GM12878 (cell line): ENCODE data around the gene FBXO17. TPM values are rescaled to one million over a fixed set of nuclear protein-coding genes. Genes with fewer than 3 reads are reported as not detected.

Source experiments
- ATAC-seq: fragments of 200-7000 bp; cut with Tn5 transposase; 3 replicates; pipeline ENCODE4 v1.9.1; 2020; ENCODE audit warnings: mild to moderate bottlenecking, moderate library complexity
- BruUV-seq: library from RNA; stranded (reverse); fragments of 400-500 nt; replicated peaks from 2 replicates; lab custom pipeline; 2021; lab: Mats Ljungman, UMichigan
- CTCF ChIA-PET: fragments of 300-600 bp; sonication (Branson Sonifier 250); formaldehyde crosslinking; extraction: SDS; loops from one replicate; lab custom pipeline; 2021; ENCODE audit warnings: inconsistent platforms; lab: Yijun Ruan, JAX
- POLR2A ChIA-PET: fragments of 350-600 bp; formaldehyde crosslinking; extraction: SDS; loops from one replicate; lab custom pipeline; 2021; ENCODE audit warnings: inconsistent platforms; lab: Charles Lee
- RAD21 ChIA-PET: fragments of 300-600 bp; sonication (Branson Sonifier 250); formaldehyde crosslinking; loops from one replicate; lab custom pipeline; 2023; ENCODE audit warnings: antibody characterized with exemption; ENCODE audit not compliant: unreplicated experiment; lab: Charles Lee
- SMC1A ChIA-PET: fragments of 300-600 bp; sonication (Branson Sonifier 250); formaldehyde crosslinking; loops from one replicate; lab custom pipeline; 2023; ENCODE audit not compliant: unreplicated experiment, uncharacterized antibody; lab: Charles Lee
- DNase-seq: peaks from one replicate; pipeline ENCODE4 v3.0.0-alpha.2; 2011; ENCODE audit warnings: low read depth, low spot score
- FAIRE-seq: peaks from 3 replicates; lab custom pipeline; 2011; peaks lifted over from hg19 to GRCh38; lab: Jason Lieb, UNC
- H2AFZ ChIP-seq: 2 replicates; pipeline ENCODE4 v1.6.0; 2011; ENCODE audit warnings: low read depth, low read length, control low read depth; ENCODE audit not compliant: control insufficient read depth
- H3K27ac ChIP-seq: 2 replicates; pipeline ENCODE4 v1.5.1; 2011; ENCODE audit warnings: control low read depth; ENCODE audit not compliant: control insufficient read depth, insufficient read depth
- H3K27me3 ChIP-seq, 2 experiments: replicated peaks in 1 of 2; 2 replicates each; pipeline versions ENCODE4 v1.6.0 to v1.6.1; 2011; ENCODE audit warnings: low read length in 1 of 2; ENCODE audit not compliant: control insufficient read depth in 2 of 2, insufficient read depth in 2 of 2
- H3K36me3 ChIP-seq, 2 experiments: 2 replicates each; pipeline ENCODE4 v1.5.1; 2011; ENCODE audit warnings: low read length in 1 of 2; ENCODE audit not compliant: control insufficient read depth in 2 of 2, insufficient read depth in 2 of 2
- H3K4me1 ChIP-seq: 2 replicates; pipeline ENCODE4 v1.6.1; 2011; ENCODE audit warnings: mild to moderate bottlenecking, low read length, moderate library complexity, mixed read lengths; ENCODE audit not compliant: control insufficient read depth, insufficient read depth
- H3K4me2 ChIP-seq: 2 replicates; pipeline ENCODE4 v1.6.0; 2011; ENCODE audit warnings: control low read depth; ENCODE audit not compliant: control insufficient read depth, insufficient read depth
- H3K4me3 ChIP-seq: fragments of 200-600 bp; sonication (generic); 2 replicates; pipeline ENCODE4 v1.5.1; 2016
- H3K79me2 ChIP-seq: 2 replicates; pipeline ENCODE4 v1.6.0; 2011; ENCODE audit warnings: low read length; ENCODE audit not compliant: control insufficient read depth, insufficient read depth
- H3K9ac ChIP-seq: 2 replicates; pipeline ENCODE4 v1.8.0; 2011; ENCODE audit warnings: low read length, control low read depth, mixed read lengths; ENCODE audit not compliant: control insufficient read depth, insufficient read depth
- H3K9me3 ChIP-seq: replicated peaks from 3 replicates; pipeline ENCODE4 v1.5.1; 2011; ENCODE audit warnings: mild to moderate bottlenecking, low read length; ENCODE audit not compliant: control insufficient read depth, insufficient read depth
- H4K20me1 ChIP-seq: 2 replicates; pipeline ENCODE4 v1.6.0; 2011; ENCODE audit not compliant: control insufficient read depth, insufficient read depth
- ASH2L ChIP-seq: fragments of 300-600, 200-600 bp; sonication (generic); IDR thresholded peaks from 2 replicates; pipeline ENCODE4 v1.6.1; 2017; ENCODE audit warnings: low read depth, mild to moderate bottlenecking, borderline replicate concordance
- BACH1 ChIP-seq: fragments of 450-650 bp; IDR thresholded peaks from 2 replicates; pipeline ENCODE4 v1.6.1; 2017; ENCODE audit warnings: mild to moderate bottlenecking, borderline replicate concordance
- BMI1 ChIP-seq: fragments of 450-650 bp; IDR thresholded peaks from 2 replicates; pipeline ENCODE4 v1.6.1; 2016; ENCODE audit warnings: mild to moderate bottlenecking, moderate library complexity, borderline replicate concordance
- BRCA1 ChIP-seq: IDR thresholded peaks from 2 replicates; pipeline ENCODE4 v1.6.1; 2011; ENCODE audit warnings: low read depth, low read length, improper control_type of control experiment
- HDAC6 ChIP-seq: fragments of 200-600 bp; sonication (generic); IDR thresholded peaks from one replicate; pipeline ENCODE4 v1.8.0; 2017; ENCODE audit warnings: antibody characterized with exemption; ENCODE audit not compliant: unreplicated experiment
- IRF5 ChIP-seq: fragments of 450-650 bp; IDR thresholded peaks from 2 replicates; pipeline ENCODE4 v1.6.1; 2017; ENCODE audit warnings: borderline replicate concordance
- KDM1A ChIP-seq: fragments of 200-600 bp; sonication (generic); IDR thresholded peaks from 2 replicates; pipeline ENCODE4 v1.6.1; 2016; ENCODE audit warnings: borderline replicate concordance
- LARP7 ChIP-seq: fragments of 450-650 bp; IDR thresholded peaks from 2 replicates; pipeline ENCODE4 v1.6.1; 2017; ENCODE audit warnings: mild to moderate bottlenecking
- MAX ChIP-seq: IDR thresholded peaks from 2 replicates; pipeline ENCODE4 v1.6.1; 2012; ENCODE audit warnings: low read depth, low read length, improper control_type of control experiment
- POLR2AphosphoS2 ChIP-seq: IDR thresholded peaks from 2 replicates; pipeline ENCODE4 v1.6.1; 2011; ENCODE audit warnings: low read depth, mild to moderate bottlenecking, low read length, improper control_type of control experiment, moderate library complexity
- POLR2AphosphoS5 ChIP-seq: IDR thresholded peaks from 2 replicates; pipeline ENCODE4 v1.6.1; 2011; ENCODE audit warnings: mild to moderate bottlenecking, low read length, inconsistent platforms
- RAD51 ChIP-seq: fragments of 450-650 bp; IDR thresholded peaks from 2 replicates; pipeline ENCODE4 v1.6.1; 2016; ENCODE audit warnings: moderate library complexity, mild to moderate bottlenecking, inconsistent platforms
- RUNX3 ChIP-seq: IDR thresholded peaks from 2 replicates; pipeline ENCODE4 v1.6.1; 2012; ENCODE audit warnings: low read length, inconsistent platforms
- SKIL ChIP-seq: fragments of 450-650 bp; IDR thresholded peaks from 2 replicates; pipeline ENCODE4 v1.6.1; 2017; ENCODE audit warnings: mild to moderate bottlenecking, low read depth, inconsistent platforms; ENCODE audit not compliant: poor library complexity, severe bottlenecking
- SMC3 ChIP-seq: IDR thresholded peaks from 2 replicates; pipeline ENCODE4 v1.6.1; 2011; ENCODE audit warnings: low read length, improper control_type of control experiment, borderline replicate concordance
- SP1 ChIP-seq: IDR thresholded peaks from one replicate; pipeline ENCODE4 v1.6.1; 2011; ENCODE audit warnings: low read depth, low read length
- TAF1 ChIP-seq: IDR thresholded peaks from 2 replicates; pipeline ENCODE4 v1.6.1; 2011; ENCODE audit warnings: mild to moderate bottlenecking, low read depth, low read length, borderline replicate concordance
- ZBTB33 ChIP-seq: fragments of 450-650 bp; IDR thresholded peaks from 2 replicates; pipeline ENCODE4 v1.6.1; 2017; ENCODE audit warnings: mild to moderate bottlenecking
- ZNF207 ChIP-seq: fragments of 450-650 bp; IDR thresholded peaks from 2 replicates; pipeline ENCODE4 v1.6.1; 2014; ENCODE audit warnings: antibody characterized with exemption, mild to moderate bottlenecking, borderline replicate concordance
- WGBS: methylation state at CpG from one replicate; pipeline ENCODE4 v1.1.6; 2016; ENCODE audit warnings: low lambda C conversion rate; ENCODE audit not compliant: insufficient replicate concordance, insufficient coverage; ENCODE audit errors: missing lambda C conversion rate; 5-methylcytosine and 5-hydroxymethylcytosine counted together
- in situ Hi-C: fragments of 300-500 bp; cut with MboI; formaldehyde crosslinking; loops from 9 replicates; pipeline ENCODE4 v1.14.3; 2018; ENCODE audit warnings: mixed read lengths
- intact Hi-C: fragments of 100-400 bp; cut with micrococcal nuclease; formaldehyde crosslinking; loops from one replicate; pipeline ENCODE4 v1.14.2; 2022; ENCODE audit not compliant: unreplicated experiment
- polyA plus RNA-seq, 11 experiments: library from polyadenylated mRNA; depleted of rRNA in 4 of 11; unstranded in 6 of 11; stranded (reverse) in 5 of 11; fragments of >200 nt; fragmentation: Nextera tagmentation in 4 of 11; fragmentation: Illumina TruSeq in 1 of 11; extraction: Ambion mirVana in 4 of 11; extraction: Trizol in 1 of 11; gene quantifications; 1 replicate in 1 of 11; 2 replicates in 10 of 11; pipeline versions ENCODE4 v1.2.1 to v1.2.3, GENCODE V29; 2011 to 2016; ENCODE audit warnings: inconsistent platforms in 2 of 11, missing spikeins in 2 of 11, low read depth in 1 of 11
- total RNA-seq, 4 experiments: library from RNA; depleted of rRNA in 3 of 4; stranded (reverse); fragments of >200 nt in 3 of 4; fragmentation: Illumina TruSeq in 1 of 4; extraction: Trizol in 1 of 4; gene quantifications; 2 replicates each; pipeline versions ENCODE4 v1.2.1 to v1.2.3, GENCODE V29; 2013 to 2021

The FBXO17 gene
- total and polyA plus RNA-seq, 10 of the 15 experiments (the other 5 are each of a cell fraction or from before 2014, with no cell fraction given): 2.2 to 11.1 (median 5.3) TPM

GRCh38 chr19:38898788-38899446, 76.6 kb downstream of the FBXO17 start (continued):
- TF ChIP-seq LARP7 (no peak; the same call in 1 of the 2 replicates), SMC3 (no peak), KDM1A (no peak), RAD51 (no peak), ZNF207 (0 out of 2 replicates have a peak, but pooled peaks have one; percentile 37), SP1 (no peak), BRCA1 (0 out of 2 replicates have a peak, but pooled peaks have one; percentile 5), BMI1 (no peak), POLR2AphosphoS2 (no peak), HDAC6 (no peak)

- CTCF ChIA-PET: interaction anchor here (0.6 kb wide), 1 partner anchor 35 kb away, joined by 3 read pairs; no protein-coding TSS in a partner anchor
- no peak overlapping the region for H3K4me3 ChIP-seq
- POLR2A ChIA-PET: interaction anchor here (0.6 kb wide), 1 partner anchor 31 kb away, joined by 4 read pairs; no protein-coding TSS in a partner anchor
- TF ChIP-seq SP1: no peak
- TF ChIP-seq RUNX3: no peak
- no peak for TF ChIP-seq POLR2AphosphoS5
- TF ChIP-seq ASH2L: no peak
- TF ChIP-seq ZBTB33: no peak
- no peak for TF ChIP-seq MAX
- no peak for TF ChIP-seq TAF1
- TF ChIP-seq SKIL: no peak
- TF ChIP-seq IRF5: no peak
- no peak for TF ChIP-seq BACH1
Measured at GRCh38 chr19:38894968-38895367, 80.6 kb downstream of the FBXO17 start.

More at GRCh38 chr19:38894968-38895367, 80.6 kb downstream of the FBXO17 start:
- intact Hi-C loops: no loop called here
- H3K4me1 ChIP-seq: peaks cover 5% of the 10 kb centered on the region
- no peaks in the 10 kb centered on the region for H3K27me3 ChIP-seq
- no peak for FAIRE-seq
- H3K9ac ChIP-seq: no peak overlapping the region
- ChIA-PET SMC1A (no interaction called here), RAD21 (no interaction called here)
- no peak for DNase-seq
- no TSS peak for BruUV-seq
- H4K20me1 ChIP-seq: no peaks in the 10 kb centered on the region
- WGBS: 31% methylated on average over 8 of the region's 9 CpGs
- no peak overlapping the region for H3K27ac ChIP-seq
- peaks cover 1% of the 10 kb centered on the region for H3K79me2 ChIP-seq
- in situ Hi-C loops: no loop called here
- H3K9me3 ChIP-seq: no peaks in the 10 kb centered on the region
- no peaks in the 10 kb centered on the region; a peak in 1 of 4 replicates for H3K36me3 ChIP-seq
- ATAC-seq: no peak
- no peak overlapping the region for H3K4me2 ChIP-seq
- H2AFZ ChIP-seq: no peak overlapping the region
